ENCODE results near the gene PCDHB2.
"Not testable (repeated sequence)": the region's sequence is repeated elsewhere in the genome, so short reads cannot be mapped to it uniquely, and the experiment has no call there.

Gene PCDHB2

DNA sequence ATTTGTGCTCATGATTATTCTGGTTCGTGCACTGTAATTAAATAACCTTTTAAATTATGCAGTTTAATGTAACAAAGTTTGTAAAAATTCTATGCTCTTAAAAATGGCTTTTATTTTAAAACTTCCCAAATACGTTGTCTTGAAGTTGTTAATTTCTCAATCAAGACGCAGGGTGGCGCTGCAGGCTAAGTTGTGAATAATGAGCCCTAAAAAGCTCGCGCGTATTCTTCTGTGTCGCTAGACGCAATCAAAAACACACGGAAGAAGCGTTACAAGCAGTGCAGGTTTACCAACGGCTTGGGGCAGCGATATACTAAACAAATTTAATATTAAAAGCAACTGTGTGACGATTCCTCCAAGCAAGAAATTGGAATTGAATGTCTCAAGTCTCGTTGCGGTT is 27.1 kb downstream of the PCDHB2 start, which contains the start of gene PCDHB4:
TSS of gene PCDHB4 (plus strand) at position 256 of the 400 bp plus-strand sequence. CDS start 181 bp downstream, outside the sequence.
- Mint-ChIP-seq H3K9me3 (no peaks in the 10 kb centered on the region), H3K36me3 (no peaks in the 10 kb centered on the region), H3K27ac (no peak within 1 kb of the TSS), H3K4me1 (no peaks in the 10 kb centered on the region), H3K4me3 (no peak within 1 kb of the TSS)
- ATAC-seq (no peak), DNase-seq (ENCODE audit: low spot score in 2 of 2) (no peak)

DNA sequence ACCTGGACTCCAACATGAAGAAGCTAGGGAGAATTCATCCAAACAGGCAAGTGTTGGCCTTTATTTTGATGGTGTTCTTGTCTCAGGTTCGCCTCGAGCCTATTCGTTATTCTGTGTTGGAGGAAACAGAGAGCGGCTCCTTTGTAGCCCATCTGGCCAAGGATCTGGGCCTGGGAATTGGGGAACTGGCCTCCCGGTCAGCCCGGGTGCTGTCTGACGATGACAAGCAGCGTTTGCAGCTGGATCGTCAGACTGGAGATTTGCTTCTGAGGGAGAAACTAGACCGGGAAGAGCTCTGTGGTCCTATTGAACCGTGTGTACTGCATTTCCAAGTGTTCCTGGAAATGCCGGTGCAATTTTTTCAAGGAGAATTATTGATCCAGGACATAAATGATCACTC is 27.6 kb downstream of the PCDHB2 start:
- no peaks in the 10 kb centered on the region for H3K9me3 Mint-ChIP-seq
- no peak overlapping the region for H3K27ac Mint-ChIP-seq
- no peaks in the 10 kb centered on the region for H3K36me3 Mint-ChIP-seq
- H3K4me3 Mint-ChIP-seq: no peak overlapping the region
- no peak for ATAC-seq
- H3K4me1 Mint-ChIP-seq: no peaks in the 10 kb centered on the region
- DNase-seq (ENCODE audit: low spot score in 2 of 2): no peak

DNA sequence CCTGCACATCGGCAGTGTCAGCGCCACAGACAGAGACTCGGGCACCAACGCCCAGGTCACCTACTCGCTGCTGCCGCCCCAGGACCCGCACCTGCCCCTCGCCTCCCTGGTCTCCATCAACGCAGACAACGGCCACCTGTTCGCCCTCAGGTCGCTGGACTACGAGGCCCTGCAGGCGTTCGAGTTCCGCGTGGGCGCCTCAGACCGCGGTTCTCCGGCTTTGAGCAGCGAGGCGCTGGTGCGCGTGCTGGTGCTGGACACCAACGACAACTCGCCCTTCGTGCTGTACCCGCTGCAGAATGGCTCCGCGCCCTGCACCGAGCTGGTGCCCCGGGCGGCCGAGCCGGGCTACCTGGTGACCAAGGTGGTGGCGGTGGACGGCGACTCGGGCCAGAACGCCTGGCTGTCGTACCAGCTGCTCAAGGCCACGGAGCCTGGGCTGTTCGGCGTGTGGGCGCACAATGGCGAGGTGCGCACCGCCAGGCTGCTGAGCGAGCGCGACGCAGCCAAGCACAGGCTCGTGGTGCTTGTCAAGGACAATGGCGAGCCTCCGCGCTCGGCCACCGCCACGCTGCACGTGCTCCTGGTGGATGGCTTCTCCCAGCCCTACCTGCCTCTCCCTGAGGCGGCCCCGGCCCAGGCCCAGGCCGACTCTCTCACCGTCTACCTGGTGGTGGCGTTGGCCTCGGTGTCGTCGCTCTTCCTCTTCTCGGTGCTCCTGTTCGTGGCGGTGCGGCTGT is 29.2 kb downstream of the PCDHB2 start:
- H3K4me1 Mint-ChIP-seq, H3K27ac Mint-ChIP-seq: not testable (repeated sequence)

DNA sequence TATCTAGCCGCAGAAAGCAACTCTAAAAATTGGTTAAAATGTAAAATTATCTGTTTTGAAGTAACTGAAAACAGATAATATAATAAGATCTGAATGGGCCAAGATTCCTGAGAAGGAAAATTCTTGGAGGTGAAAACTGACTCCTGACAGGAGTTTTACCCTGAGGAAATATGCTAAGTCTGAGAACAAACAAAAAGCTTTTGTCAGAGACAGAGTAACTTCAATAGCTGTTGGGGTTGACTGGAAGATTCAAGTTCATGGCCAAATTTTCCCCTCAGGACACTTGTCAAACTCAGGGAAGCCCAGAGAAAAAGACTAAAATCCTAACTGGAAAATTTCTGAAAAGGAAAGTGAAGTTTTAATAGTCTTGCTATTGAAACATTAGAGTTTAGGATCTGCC is 32.9 kb downstream of the PCDHB2 start:
- ATAC-seq: no peak
- no peak overlapping the region for H3K27ac Mint-ChIP-seq
- no peak overlapping the region for H3K4me3 Mint-ChIP-seq
- peaks cover 3% of the 10 kb centered on the region for H3K9me3 Mint-ChIP-seq
- no peak for DNase-seq (ENCODE audit: low spot score in 2 of 2)
- H3K4me1 Mint-ChIP-seq: no peaks in the 10 kb centered on the region
- no peaks in the 10 kb centered on the region for H3K36me3 Mint-ChIP-seq

More for the DNA sequence above, 29.2 kb downstream of the PCDHB2 start:
- ATAC-seq; H3K36me3 Mint-ChIP-seq; DNase-seq (ENCODE audit: low spot score in 2 of 2); H3K9me3 Mint-ChIP-seq; H3K4me3 Mint-ChIP-seq: not testable (repeated sequence)

DNA sequence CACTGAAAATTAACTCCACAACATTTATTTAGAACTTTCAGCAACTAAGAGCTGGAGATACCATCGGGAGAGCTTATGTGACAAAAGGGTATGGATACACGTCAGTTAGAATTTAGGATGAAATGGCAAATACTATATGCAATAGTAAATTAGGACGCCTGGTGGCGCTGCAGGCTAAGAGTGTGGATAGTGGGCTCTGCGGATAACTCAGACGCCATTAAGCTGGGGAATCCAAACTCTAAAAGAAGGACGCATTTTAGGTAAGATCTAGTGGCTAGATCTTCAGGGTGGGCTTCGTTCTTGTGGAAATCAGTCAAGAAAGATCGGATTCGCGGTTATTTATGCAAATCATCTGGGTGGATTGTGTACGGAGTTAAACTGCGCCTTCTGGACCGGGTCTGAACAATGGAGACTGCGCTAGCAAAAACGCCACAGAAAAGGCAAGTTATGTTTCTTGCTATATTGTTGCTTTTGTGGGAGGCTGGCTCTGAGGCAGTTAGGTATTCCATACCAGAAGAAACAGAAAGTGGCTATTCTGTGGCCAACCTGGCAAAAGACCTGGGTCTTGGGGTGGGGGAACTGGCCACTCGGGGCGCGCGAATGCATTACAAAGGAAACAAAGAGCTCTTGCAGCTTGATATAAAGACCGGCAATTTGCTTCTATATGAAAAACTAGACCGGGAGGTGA is 40.8 kb downstream of the PCDHB2 start, which contains the start of gene PCDHB5:
TSS of gene PCDHB5 (plus strand) at position 177 of the 688 bp plus-strand sequence. CDS start at position 406, 229 bp downstream.
- H3K4me3 Mint-ChIP-seq: no peak within 1 kb of the TSS
- DNase-seq (ENCODE audit: low spot score in 2 of 2) (no peak), ATAC-seq (no peak)
- no peaks in the 10 kb centered on the region for H3K36me3 Mint-ChIP-seq
- H3K4me1 Mint-ChIP-seq: no peaks in the 10 kb centered on the region
- no peak within 1 kb of the TSS for H3K27ac Mint-ChIP-seq
- H3K9me3 Mint-ChIP-seq: peaks cover 11% of the 10 kb centered on the region

- Mint-ChIP-seq H3K9me3 (peaks cover 8% of the 10 kb centered on the region), H3K27ac (no peak overlapping the region), H3K4me3 (no peak overlapping the region), H3K4me1 (no peaks in the 10 kb centered on the region), H3K36me3 (no peaks in the 10 kb centered on the region)
- ATAC-seq: no peak
- DNase-seq (ENCODE audit: low spot score in 2 of 2): no peak
Observed at GRCh38 chr5:141135718-141136266, 41.4 kb downstream of the PCDHB2 start.

GRCh38 chr5:141137346-141137745 is 42.9 kb downstream of the PCDHB2 start:
- not testable (repeated sequence) for H3K4me3 Mint-ChIP-seq; H3K27ac Mint-ChIP-seq; DNase-seq (ENCODE audit: low spot score in 2 of 2); H3K36me3 Mint-ChIP-seq; ATAC-seq; H3K4me1 Mint-ChIP-seq
- peaks cover 12% of the 10 kb centered on the region for H3K9me3 Mint-ChIP-seq
